Measurements from ENCODE around the gene OR6K3. TPM values are rescaled to one million over a fixed set of nuclear protein-coding genes. Genes with fewer than 3 reads are reported as not detected.
"Not testable (repeated sequence)": the region's sequence is repeated elsewhere in the genome, so short reads cannot be mapped to it uniquely, and the experiment has no call there.

Gene OR6K3
- total and polyA plus RNA-seq, 10 donors = 0.67 TPM; not detected in 9

DNA sequence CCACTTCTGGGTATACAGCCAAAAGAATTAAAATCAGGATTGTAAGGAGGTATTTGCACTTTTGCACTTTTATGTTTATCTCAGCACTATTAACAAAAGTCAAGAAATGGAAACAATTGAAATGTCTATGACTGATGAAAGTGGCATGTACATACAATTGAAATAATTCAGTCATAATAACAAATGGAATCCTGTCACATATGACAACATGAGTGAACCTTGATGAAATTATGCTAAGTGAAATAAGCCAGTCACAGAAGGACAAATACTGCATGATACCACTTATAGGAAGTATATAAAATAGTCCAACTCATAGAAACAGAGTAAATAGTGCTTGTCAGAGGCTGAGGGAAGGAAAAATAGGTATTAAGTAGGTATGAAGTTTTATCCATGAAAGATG lies 30.6 kb downstream of the OR6K3 start:
- TF ChIP-seq POLR2AphosphoS5 (IDR thresholded peaks at IDR 0.05) (no peak), POLR2A (IDR thresholded peaks at IDR 0.05) (no peak)
- TF ChIP-seq, protein P1, sequence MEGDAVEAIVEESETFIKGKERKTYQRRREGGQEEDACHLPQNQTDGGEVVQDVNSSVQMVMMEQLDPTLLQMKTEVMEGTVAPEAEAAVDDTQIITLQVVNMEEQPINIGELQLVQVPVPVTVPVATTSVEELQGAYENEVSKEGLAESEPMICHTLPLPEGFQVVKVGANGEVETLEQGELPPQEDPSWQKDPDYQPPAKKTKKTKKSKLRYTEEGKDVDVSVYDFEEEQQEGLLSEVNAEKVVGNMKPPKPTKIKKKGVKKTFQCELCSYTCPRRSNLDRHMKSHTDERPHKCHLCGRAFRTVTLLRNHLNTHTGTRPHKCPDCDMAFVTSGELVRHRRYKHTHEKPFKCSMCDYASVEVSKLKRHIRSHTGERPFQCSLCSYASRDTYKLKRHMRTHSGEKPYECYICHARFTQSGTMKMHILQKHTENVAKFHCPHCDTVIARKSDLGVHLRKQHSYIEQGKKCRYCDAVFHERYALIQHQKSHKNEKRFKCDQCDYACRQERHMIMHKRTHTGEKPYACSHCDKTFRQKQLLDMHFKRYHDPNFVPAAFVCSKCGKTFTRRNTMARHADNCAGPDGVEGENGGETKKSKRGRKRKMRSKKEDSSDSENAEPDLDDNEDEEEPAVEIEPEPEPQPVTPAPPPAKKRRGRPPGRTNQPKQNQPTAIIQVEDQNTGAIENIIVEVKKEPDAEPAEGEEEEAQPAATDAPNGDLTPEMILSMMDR (IDR thresholded peaks at IDR 0.05 in 8 of 11, conservative IDR thresholded peaks at IDR 0.05 in 3 of 11) = no peak
- no peak overlapping the region for H3K27ac ChIP-seq
- H3K27me3 ChIP-seq (replicated peaks in 1 of 7) = peaks cover 0 to 3% (median 0%) of the 10 kb centered on the region in 7 donors
- no peak overlapping the region for H3K4me3 ChIP-seq
- intact Hi-C loops (cut with DNase I; ENCODE audit: low total_unique reads) = no loop called here
- no peak for DNase-seq
- no peaks in the 10 kb centered on the region for H3K9me3 ChIP-seq
- H3K36me3 ChIP-seq = no peaks in the 10 kb centered on the region
- no peaks in the 10 kb centered on the region for H3K4me1 ChIP-seq

DNA sequence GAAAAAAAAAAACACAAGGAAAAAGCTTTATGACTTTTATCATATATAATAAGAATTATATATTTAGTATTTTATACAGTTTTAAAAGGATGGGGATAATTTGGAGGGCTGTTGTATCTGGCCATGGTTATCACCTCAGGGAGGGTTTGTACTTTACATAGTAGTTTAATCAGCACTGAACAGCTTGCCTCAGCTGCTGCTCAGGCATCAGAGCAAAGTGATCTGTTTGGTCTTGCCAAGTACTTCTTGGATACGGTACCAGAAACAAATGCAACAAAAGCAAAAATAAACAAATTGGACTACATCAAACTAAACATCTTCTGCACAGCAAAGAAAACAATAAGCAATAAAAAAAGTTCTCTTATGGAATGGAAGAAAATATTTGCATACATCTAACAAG lies 31.4 kb downstream of the OR6K3 start:
- H3K36me3 ChIP-seq = no peaks in the 10 kb centered on the region
- WGBS, 5 donors = 76 to 90% (median 87%) methylated on average over 1 of the region's 1 CpG
- TF ChIP-seq POLR2A (IDR thresholded peaks at IDR 0.05) = no peak
- TF ChIP-seq, protein P1 (IDR thresholded peaks at IDR 0.05 in 8 of 11, conservative IDR thresholded peaks at IDR 0.05 in 3 of 11) = no peak
- no peak for TF ChIP-seq POLR2AphosphoS5 (IDR thresholded peaks at IDR 0.05)
- H3K27me3 ChIP-seq (replicated peaks in 1 of 7) = peaks cover 0 to 3% (median 0%) of the 10 kb centered on the region in 7 donors
- H3K4me1 ChIP-seq = no peaks in the 10 kb centered on the region
- intact Hi-C loops (cut with DNase I; ENCODE audit: low total_unique reads) = no loop called here
- no peak for DNase-seq
- no peaks in the 10 kb centered on the region for H3K9me3 ChIP-seq
- no peak overlapping the region for H3K27ac ChIP-seq
- no peak overlapping the region for H3K4me3 ChIP-seq

GRCh38 chr1:158688343-158688742 lies 32.2 kb downstream of the OR6K3 start:
- intact Hi-C loops (cut with DNase I; ENCODE audit: low total_unique reads); H3K9me3 ChIP-seq; H3K27ac ChIP-seq; H3K4me3 ChIP-seq; H3K36me3 ChIP-seq; DNase-seq; H3K27me3 ChIP-seq (replicated peaks in 1 of 7); H3K4me1 ChIP-seq: not testable (repeated sequence)
- 89 to 100% (median 93%) methylated on average over 1 of the region's 1 CpG for WGBS, 5 donors

DNA sequence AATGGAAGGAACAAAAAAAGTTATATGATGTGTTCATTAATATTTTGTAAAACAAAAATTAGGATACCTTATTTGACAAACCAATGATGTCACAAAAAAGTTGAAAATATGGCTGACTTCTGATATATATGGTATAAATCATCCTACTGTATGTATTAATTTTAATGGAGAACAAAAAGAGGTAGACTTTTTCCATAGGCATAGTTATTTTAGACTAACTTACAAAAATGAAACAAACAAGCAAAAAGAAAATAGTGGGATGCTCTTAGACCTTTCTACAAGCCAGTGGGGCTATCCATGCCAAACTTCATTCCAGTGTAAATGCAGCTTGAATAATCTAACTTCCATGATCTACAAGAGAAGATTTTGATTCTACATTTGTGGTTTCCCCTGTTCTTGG lies 33.5 kb downstream of the OR6K3 start:
- H3K9me3 ChIP-seq = no peaks in the 10 kb centered on the region
- intact Hi-C loops (cut with DNase I; ENCODE audit: low total_unique reads) = no loop called here
- DNase-seq = no peak
- H3K36me3 ChIP-seq = no peaks in the 10 kb centered on the region
- TF ChIP-seq POLR2AphosphoS5 (IDR thresholded peaks at IDR 0.05) (no peak), POLR2A (IDR thresholded peaks at IDR 0.05) (no peak)
- TF ChIP-seq, protein P1 (IDR thresholded peaks at IDR 0.05 in 8 of 11, conservative IDR thresholded peaks at IDR 0.05 in 3 of 11) = no peak
- H3K27ac ChIP-seq = no peak overlapping the region
- H3K4me1 ChIP-seq = no peaks in the 10 kb centered on the region
- peaks cover 0 to 3% (median 0%) of the 10 kb centered on the region in 7 donors for H3K27me3 ChIP-seq (replicated peaks in 1 of 7)
- no peak overlapping the region for H3K4me3 ChIP-seq
